H9 (cell line): ENCODE results near the gene TMC6. TPM values are rescaled to one million over a fixed set of nuclear protein-coding genes. Genes with fewer than 3 reads are reported as not detected.

Source experiments
- DNase-seq: peaks from one replicate; pipeline ENCODE4 v3.0.0-alpha.2; 2017
- H2AFZ ChIP-seq: one replicate; pipeline ENCODE4 v1.6.1; 2013; ENCODE audit warnings: mild to moderate bottlenecking, low read length, control low read depth, moderate library complexity
- H2AK5ac ChIP-seq: 2 replicates; pipeline ENCODE4 v1.6.1; 2013; ENCODE audit warnings: low read length, control low read depth, mixed read lengths; ENCODE audit not compliant: insufficient read length
- H2BK120ac ChIP-seq: one replicate; pipeline ENCODE4 v1.6.1; 2013; ENCODE audit warnings: low read depth, mild to moderate bottlenecking, low read length, control low read depth, inconsistent platforms; ENCODE audit not compliant: poor library complexity, severe bottlenecking
- H2BK12ac ChIP-seq: 2 replicates; pipeline ENCODE4 v1.6.1; 2013; ENCODE audit warnings: low read length, control low read depth, mixed read lengths, low read depth; ENCODE audit not compliant: insufficient read length
- H2BK15ac ChIP-seq: 2 replicates; pipeline ENCODE4 v1.6.1; 2013; ENCODE audit warnings: low read depth, low read length, control low read depth
- H2BK20ac ChIP-seq: one replicate; pipeline ENCODE4 v1.6.1; 2013; ENCODE audit warnings: low read depth, mild to moderate bottlenecking, low read length, control low read depth, inconsistent platforms; ENCODE audit not compliant: poor library complexity, severe bottlenecking
- H2BK5ac ChIP-seq: 2 replicates; pipeline ENCODE4 v1.6.1; 2013; ENCODE audit warnings: low read length, control low read depth, mixed read lengths; ENCODE audit not compliant: insufficient read length
- H3K14ac ChIP-seq: 2 replicates; pipeline ENCODE4 v1.6.1; 2013; ENCODE audit warnings: low read length, control low read depth; ENCODE audit not compliant: insufficient read depth
- H3K18ac ChIP-seq: 2 replicates; pipeline ENCODE4 v1.6.1; 2013; ENCODE audit warnings: low read depth, mild to moderate bottlenecking, mixed read lengths, low read length, control low read depth; ENCODE audit not compliant: insufficient read length
- H3K23ac ChIP-seq: 2 replicates; pipeline ENCODE4 v1.6.1; 2013; ENCODE audit warnings: low read length, control low read depth, mixed read lengths, low read depth; ENCODE audit not compliant: insufficient read length
- H3K23me2 ChIP-seq: 2 replicates; pipeline ENCODE4 v1.6.1; 2013; ENCODE audit warnings: low read depth, mild to moderate bottlenecking, mixed read lengths, low read length, control low read depth; ENCODE audit not compliant: insufficient read length, poor library complexity, severe bottlenecking
- H3K27ac ChIP-seq: 2 replicates; pipeline ENCODE4 v1.5.1; 2013; ENCODE audit warnings: low read length, control low read depth, mixed read lengths, low read depth; ENCODE audit not compliant: insufficient read length
- H3K27me3 ChIP-seq: 2 replicates; pipeline ENCODE4 v1.6.1; 2013; ENCODE audit warnings: low read length, control low read depth, inconsistent platforms; ENCODE audit not compliant: insufficient read depth
- H3K4ac ChIP-seq: 2 replicates; pipeline ENCODE4 v1.6.1; 2013; ENCODE audit warnings: low read depth, mild to moderate bottlenecking, control low read depth, inconsistent platforms, low read length, moderate library complexity
- H3K4me1 ChIP-seq: 2 replicates; pipeline ENCODE4 v1.6.1; 2013; ENCODE audit warnings: low read length, control low read depth, inconsistent platforms; ENCODE audit not compliant: insufficient read depth
- H3K4me2 ChIP-seq: 2 replicates; pipeline ENCODE4 v1.6.1; 2013; ENCODE audit warnings: low read length, control low read depth, mixed read lengths; ENCODE audit not compliant: insufficient read length, insufficient read depth
- H3K56ac ChIP-seq: 2 replicates; pipeline ENCODE4 v1.6.1; 2013; ENCODE audit warnings: low read depth, mild to moderate bottlenecking, mixed read lengths, low read length, control low read depth; ENCODE audit not compliant: insufficient read length
- H3K79me1 ChIP-seq: 2 replicates; pipeline ENCODE4 v1.6.1; 2013; ENCODE audit warnings: low read depth, mild to moderate bottlenecking, moderate library complexity, low read length, control low read depth, inconsistent platforms; ENCODE audit not compliant: insufficient read depth, poor library complexity, severe bottlenecking
- H3K79me2 ChIP-seq: 2 replicates; pipeline ENCODE4 v1.6.1; 2013; ENCODE audit warnings: low read length, control low read depth, inconsistent platforms; ENCODE audit not compliant: insufficient read depth
- H3K9ac ChIP-seq: 2 replicates; pipeline ENCODE4 v1.6.1; 2013; ENCODE audit warnings: low read length, control low read depth, mixed read lengths; ENCODE audit not compliant: insufficient read length; ENCODE audit errors: extremely low read depth
- H3K9me3 ChIP-seq: one replicate; pipeline ENCODE4 v1.6.1; 2013; ENCODE audit warnings: low read depth, low read length, inconsistent platforms; ENCODE audit not compliant: control insufficient read depth
- H3T11ph ChIP-seq: one replicate; pipeline ENCODE4 v1.6.1; 2013; ENCODE audit warnings: mild to moderate bottlenecking, low read length, control low read depth, inconsistent platforms
- H4K20me1 ChIP-seq: one replicate; pipeline ENCODE4 v1.6.1; 2013; ENCODE audit not compliant: control insufficient read depth, insufficient read length, insufficient read depth
- H4K5ac ChIP-seq: 2 replicates; pipeline ENCODE4 v1.6.1; 2013; ENCODE audit warnings: low read depth, mild to moderate bottlenecking, mixed read lengths, low read length, control low read depth; ENCODE audit not compliant: insufficient read length
- H4K8ac ChIP-seq: replicated peaks from 2 replicates; pipeline ENCODE4 v1.6.1; 2013; ENCODE audit warnings: low read length, control low read depth, mixed read lengths, low read depth; ENCODE audit not compliant: insufficient read length
- H4K91ac ChIP-seq: 2 replicates; pipeline ENCODE4 v1.6.1; 2013; ENCODE audit warnings: low read depth, mild to moderate bottlenecking, moderate library complexity, mixed read lengths, low read length, control low read depth; ENCODE audit not compliant: insufficient read length
- H3K27ac Mint-ChIP-seq, 3 experiments: 2 replicates in 2 of 3; 3 replicates in 1 of 3; pipeline ENCODE4 v1.8.0; 2020 to 2021; ENCODE audit warnings: mixed read lengths in 3 of 3, mild to moderate bottlenecking in 1 of 3, moderate library complexity in 1 of 3
- H3K27me3 Mint-ChIP-seq: 2 replicates; pipeline ENCODE4 v1.8.0; 2021; ENCODE audit warnings: low read depth, mild to moderate bottlenecking, moderate library complexity, mixed read lengths
- H3K36me3 Mint-ChIP-seq, 3 experiments: 2 replicates in 2 of 3; 3 replicates in 1 of 3; pipeline ENCODE4 v1.8.0; 2020 to 2021; ENCODE audit warnings: low read depth in 3 of 3, mixed read lengths in 3 of 3; ENCODE audit not compliant: insufficient read depth in 1 of 3
- H3K4me1 Mint-ChIP-seq, 2 experiments: 2 replicates each; pipeline ENCODE4 v1.8.0; 2020; ENCODE audit warnings: mixed read lengths in 2 of 2
- H3K4me3 Mint-ChIP-seq, 2 experiments: 2 replicates in 1 of 2; 3 replicates in 1 of 2; pipeline ENCODE4 v1.8.0; 2020 to 2021; ENCODE audit warnings: mild to moderate bottlenecking in 2 of 2, mixed read lengths in 2 of 2, moderate library complexity in 1 of 2
- H3K9me3 Mint-ChIP-seq, 2 experiments: 2 replicates in 1 of 2; 3 replicates in 1 of 2; pipeline ENCODE4 v1.8.0; 2020; ENCODE audit warnings: mild to moderate bottlenecking in 2 of 2, mixed read lengths in 2 of 2, moderate library complexity in 1 of 2
- WGBS: extraction: QIAGEN DNeasy Blood & Tissue Kit; methylation state at CpG from one replicate; pipeline ENCODE4 v1.1.7; 2013; ENCODE audit warnings: missing lambda C conversion rate, low lambda C conversion rate, mixed read lengths; ENCODE audit not compliant: insufficient read length; ENCODE audit errors: extremely low coverage; 5-methylcytosine and 5-hydroxymethylcytosine counted together
- total RNA-seq: library from RNA; stranded (reverse); gene quantifications from 2 replicates; pipeline ENCODE4 v1.2.1, GENCODE V29; 2021
- TF ChIP-seq, protein P1 (sequence below): fragments of 200-600 bp; sonication (generic); conservative IDR thresholded peaks from 3 replicates; pipeline ENCODE4 v1.8.0; 2021; ENCODE audit warnings: antibody characterized with exemption, mild to moderate bottlenecking

The TMC6 gene
- total RNA-seq, 1 experiment from 2014 or later = 86.8 TPM

DNA sequence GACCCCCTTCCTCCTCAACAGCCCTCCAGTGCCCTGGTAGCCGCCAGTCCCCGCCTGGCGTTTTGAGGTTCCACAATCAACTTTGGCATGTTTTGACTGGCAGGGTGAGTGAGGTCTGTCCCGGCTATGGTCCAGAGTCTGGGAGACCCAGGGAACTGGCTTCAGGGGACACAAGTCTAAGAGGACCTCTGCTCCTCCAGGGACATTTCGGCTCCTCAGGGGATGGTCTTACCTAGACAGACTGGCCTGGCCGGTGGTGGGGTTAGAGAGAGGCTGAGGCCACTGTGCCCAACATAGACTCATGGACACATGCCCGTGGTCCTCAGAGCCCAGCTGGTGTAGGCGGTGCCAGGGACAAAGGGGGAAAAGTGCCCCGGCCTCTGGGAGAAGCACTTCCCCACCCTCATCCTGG lies 4.2 kb upstream of the TMC6 start:
- H2AK5ac ChIP-seq = no peak overlapping the region
- peaks cover 9% of the 10 kb centered on the region for H3K23me2 ChIP-seq
- no peak overlapping the region for H3K4ac ChIP-seq
- no peaks in the 10 kb centered on the region for H3K9me3 ChIP-seq
- H3K4me1 ChIP-seq = peaks cover 9% of the 10 kb centered on the region; the same call in 1 of the 2 replicates
- no peaks in the 10 kb centered on the region for H3K79me2 ChIP-seq
- no peak overlapping the region for H2AFZ ChIP-seq
- no peak overlapping the region for H4K8ac ChIP-seq
- H3K4me2 ChIP-seq = no peak overlapping the region
- H3T11ph ChIP-seq = no peak overlapping the region
- no peak overlapping the region for H3K56ac ChIP-seq
- no peak overlapping the region for H2BK20ac ChIP-seq
- H3K79me1 ChIP-seq = no peaks in the 10 kb centered on the region
- H4K91ac ChIP-seq = no peak overlapping the region
- Mint-ChIP-seq H3K4me3 (peak overlapping the region; percentile 24 to 29; a peak in 2 of 5 replicates), H3K27me3 (peaks cover 23% of the 10 kb centered on the region), H3K4me1 (peaks cover 22 to 24% of the 10 kb centered on the region in 2 experiments), H3K9me3 (no peaks in the 10 kb centered on the region; a peak in 2 of 5 replicates), H3K36me3 (no peaks in the 10 kb centered on the region; a peak in 1 of 7 replicates), H3K27ac (no peak overlapping the region)
- H2BK120ac ChIP-seq = no peak overlapping the region
- H4K20me1 ChIP-seq = no peaks in the 10 kb centered on the region
- no peak overlapping the region for H3K27ac ChIP-seq
- TF ChIP-seq, protein P1, sequence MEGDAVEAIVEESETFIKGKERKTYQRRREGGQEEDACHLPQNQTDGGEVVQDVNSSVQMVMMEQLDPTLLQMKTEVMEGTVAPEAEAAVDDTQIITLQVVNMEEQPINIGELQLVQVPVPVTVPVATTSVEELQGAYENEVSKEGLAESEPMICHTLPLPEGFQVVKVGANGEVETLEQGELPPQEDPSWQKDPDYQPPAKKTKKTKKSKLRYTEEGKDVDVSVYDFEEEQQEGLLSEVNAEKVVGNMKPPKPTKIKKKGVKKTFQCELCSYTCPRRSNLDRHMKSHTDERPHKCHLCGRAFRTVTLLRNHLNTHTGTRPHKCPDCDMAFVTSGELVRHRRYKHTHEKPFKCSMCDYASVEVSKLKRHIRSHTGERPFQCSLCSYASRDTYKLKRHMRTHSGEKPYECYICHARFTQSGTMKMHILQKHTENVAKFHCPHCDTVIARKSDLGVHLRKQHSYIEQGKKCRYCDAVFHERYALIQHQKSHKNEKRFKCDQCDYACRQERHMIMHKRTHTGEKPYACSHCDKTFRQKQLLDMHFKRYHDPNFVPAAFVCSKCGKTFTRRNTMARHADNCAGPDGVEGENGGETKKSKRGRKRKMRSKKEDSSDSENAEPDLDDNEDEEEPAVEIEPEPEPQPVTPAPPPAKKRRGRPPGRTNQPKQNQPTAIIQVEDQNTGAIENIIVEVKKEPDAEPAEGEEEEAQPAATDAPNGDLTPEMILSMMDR = no peak
- no CpG with 5 or more reads among the region's 9 CpGs for WGBS
- H3K23ac ChIP-seq = no peak overlapping the region
- no peak overlapping the region for H3K18ac ChIP-seq
- H4K5ac ChIP-seq = no peak overlapping the region
- no peaks in the 10 kb centered on the region; the same call in 1 of the 2 replicates for H3K27me3 ChIP-seq
- H2BK5ac ChIP-seq = no peak overlapping the region
- no peak overlapping the region for H3K9ac ChIP-seq
- no peak overlapping the region for H2BK12ac ChIP-seq
- no peak overlapping the region for H3K14ac ChIP-seq
- H2BK15ac ChIP-seq = no peak overlapping the region
- no peak for DNase-seq
